ENCODE data around the gene ANKRD33B.
"Not testable (repeated sequence)": the region's sequence is repeated elsewhere in the genome, so short reads cannot be mapped to it uniquely, and the experiment has no call there.

ANKRD33B gene

DNA sequence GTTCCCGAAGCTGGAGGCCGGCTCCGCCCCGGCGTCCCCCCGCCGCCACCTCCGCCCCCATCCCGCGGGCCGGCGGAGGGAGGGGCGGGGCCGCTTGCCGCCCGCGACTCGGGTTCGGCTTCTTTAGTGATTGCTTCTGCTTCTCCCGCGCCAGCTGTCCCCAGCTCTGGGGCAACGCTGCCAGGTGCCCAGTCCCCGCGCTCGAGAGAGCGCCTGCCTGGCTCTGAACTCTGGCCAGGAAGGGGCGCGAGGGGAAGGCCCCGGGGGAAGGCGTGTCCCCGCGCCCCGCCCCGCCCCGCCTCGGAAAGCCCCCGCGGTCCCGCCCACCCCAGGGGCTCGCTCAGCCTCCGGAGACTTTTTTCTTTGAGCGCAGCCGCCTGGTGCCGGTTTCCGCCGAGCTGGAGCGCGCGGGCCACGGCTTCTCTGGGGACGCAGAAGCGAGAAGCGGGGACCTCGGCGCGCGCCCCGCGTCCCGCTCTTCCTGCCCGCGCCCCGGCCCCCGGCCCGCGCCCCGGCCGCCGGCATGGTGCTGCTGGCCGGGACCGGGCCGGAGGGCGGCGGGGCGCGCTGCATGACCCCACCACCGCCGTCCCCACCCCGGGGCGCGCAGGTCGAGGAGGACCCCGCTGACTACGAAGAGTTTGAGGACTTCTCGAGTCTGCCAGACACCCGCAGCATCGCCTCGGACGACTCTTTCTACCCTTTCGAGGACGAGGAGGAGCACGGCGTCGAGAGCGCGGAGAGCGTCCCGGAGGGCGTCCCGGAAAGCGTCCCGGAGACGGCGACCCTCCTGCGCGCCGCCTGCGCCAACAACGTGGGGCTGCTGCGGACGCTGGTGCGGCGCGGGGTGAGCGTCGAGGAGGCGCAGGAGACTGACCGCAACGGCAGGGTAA, at the start of gene ANKRD33B:
Gene ANKRD33B, plus strand, starts transcription at position 126 of the 893 bp plus-strand sequence. Its CDS starts 398 bp downstream, at position 524.
- TF ChIP-seq, protein P1, sequence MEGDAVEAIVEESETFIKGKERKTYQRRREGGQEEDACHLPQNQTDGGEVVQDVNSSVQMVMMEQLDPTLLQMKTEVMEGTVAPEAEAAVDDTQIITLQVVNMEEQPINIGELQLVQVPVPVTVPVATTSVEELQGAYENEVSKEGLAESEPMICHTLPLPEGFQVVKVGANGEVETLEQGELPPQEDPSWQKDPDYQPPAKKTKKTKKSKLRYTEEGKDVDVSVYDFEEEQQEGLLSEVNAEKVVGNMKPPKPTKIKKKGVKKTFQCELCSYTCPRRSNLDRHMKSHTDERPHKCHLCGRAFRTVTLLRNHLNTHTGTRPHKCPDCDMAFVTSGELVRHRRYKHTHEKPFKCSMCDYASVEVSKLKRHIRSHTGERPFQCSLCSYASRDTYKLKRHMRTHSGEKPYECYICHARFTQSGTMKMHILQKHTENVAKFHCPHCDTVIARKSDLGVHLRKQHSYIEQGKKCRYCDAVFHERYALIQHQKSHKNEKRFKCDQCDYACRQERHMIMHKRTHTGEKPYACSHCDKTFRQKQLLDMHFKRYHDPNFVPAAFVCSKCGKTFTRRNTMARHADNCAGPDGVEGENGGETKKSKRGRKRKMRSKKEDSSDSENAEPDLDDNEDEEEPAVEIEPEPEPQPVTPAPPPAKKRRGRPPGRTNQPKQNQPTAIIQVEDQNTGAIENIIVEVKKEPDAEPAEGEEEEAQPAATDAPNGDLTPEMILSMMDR (IDR thresholded peaks at IDR 0.05; ENCODE audit: control insufficient read depth, extremely low read depth, insufficient read depth) = no peak
- no peak for DNase-seq (ENCODE audit: low read depth)
- peak within 1 kb of the TSS; percentile 47 for H3K4me3 ChIP-seq (ENCODE audit: low read depth, low read length)

GRCh38 chr5:10514572-10514971, 49.3 kb upstream of the ANKRD33B start:
- not testable (repeated sequence) for DNase-seq (ENCODE audit: low read depth); H3K4me3 ChIP-seq (ENCODE audit: low read depth, low read length)

GRCh38 chr5:10515492-10515891, 48.4 kb upstream of the ANKRD33B start:
- TF ChIP-seq, protein P1 (IDR thresholded peaks at IDR 0.05; ENCODE audit: control insufficient read depth, extremely low read depth, insufficient read depth) = no peak
- H3K4me3 ChIP-seq (ENCODE audit: low read depth, low read length) = no peak overlapping the region
- DNase-seq (ENCODE audit: low read depth) = no peak

DNA sequence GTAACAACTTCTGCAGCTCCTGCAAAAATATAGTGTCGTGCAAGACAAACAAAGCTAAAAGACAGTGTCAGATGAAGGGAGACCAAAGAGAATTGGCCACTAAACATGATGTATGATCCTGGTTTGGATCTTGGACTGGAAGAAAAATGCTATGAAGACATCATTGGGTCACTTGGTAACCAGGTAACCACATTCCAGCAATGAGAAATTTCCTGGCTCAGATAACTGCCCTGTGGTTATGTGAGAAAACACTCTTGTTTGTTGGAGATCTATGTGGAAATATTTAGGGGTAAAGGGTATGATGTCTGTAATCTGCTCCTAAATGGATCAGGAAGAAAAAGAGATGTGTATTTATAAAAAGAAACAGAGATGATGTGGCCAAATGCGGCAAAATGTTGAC, 45.5 kb upstream of the ANKRD33B start:
- TF ChIP-seq, protein P1 (IDR thresholded peaks at IDR 0.05; ENCODE audit: control insufficient read depth, extremely low read depth, insufficient read depth) = no peak
- H3K4me3 ChIP-seq (ENCODE audit: low read depth, low read length) = no peak overlapping the region
- no peak for DNase-seq (ENCODE audit: low read depth)

DNA sequence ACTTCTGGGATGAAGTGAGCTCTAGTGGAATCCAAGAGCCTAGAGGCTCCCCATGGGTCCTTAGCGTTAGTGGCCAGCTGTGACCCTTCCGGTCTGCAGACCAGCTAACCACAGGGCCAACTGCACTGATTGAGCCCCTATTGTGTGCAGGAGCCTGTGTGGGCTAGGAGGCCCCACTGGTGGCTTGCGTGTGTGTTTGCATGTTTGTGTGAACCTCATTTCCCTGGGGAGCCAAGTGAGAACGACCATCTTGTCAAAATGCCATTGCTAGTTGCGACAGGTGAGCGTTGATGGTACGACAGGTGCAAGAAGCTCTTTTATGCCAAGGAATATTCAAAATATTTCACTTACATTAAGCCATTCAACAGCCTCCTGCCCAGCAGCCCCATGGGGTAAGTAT, 44.1 kb upstream of the ANKRD33B start:
- no peak for DNase-seq (ENCODE audit: low read depth)
- no peak overlapping the region for H3K4me3 ChIP-seq (ENCODE audit: low read depth, low read length)
- TF ChIP-seq, protein P1 (IDR thresholded peaks at IDR 0.05; ENCODE audit: control insufficient read depth, extremely low read depth, insufficient read depth) = no peak

DNA sequence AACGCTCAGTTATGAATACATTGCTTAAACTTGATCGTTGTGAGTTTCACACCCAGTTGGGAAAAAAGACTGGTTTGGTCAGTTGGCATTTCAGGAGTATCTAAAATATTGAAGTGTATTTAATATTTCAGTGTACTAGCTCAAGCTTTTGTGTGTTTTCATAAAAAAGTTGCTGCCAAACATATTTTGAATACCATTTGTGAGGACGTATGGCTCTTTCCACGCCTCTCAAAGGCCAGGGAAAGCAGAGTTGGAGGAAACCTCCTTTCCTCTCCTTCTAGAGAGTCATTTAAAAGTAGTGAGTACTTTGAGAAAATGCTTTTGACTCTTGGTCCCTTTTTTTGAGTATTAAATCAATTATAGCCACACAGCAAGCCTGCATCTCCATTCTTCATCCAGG, 43.2 kb upstream of the ANKRD33B start:
- DNase-seq (ENCODE audit: low read depth) = no peak
- H3K4me3 ChIP-seq (ENCODE audit: low read depth, low read length) = no peak overlapping the region
- TF ChIP-seq, protein P1 (IDR thresholded peaks at IDR 0.05; ENCODE audit: control insufficient read depth, extremely low read depth, insufficient read depth) = no peak

DNA sequence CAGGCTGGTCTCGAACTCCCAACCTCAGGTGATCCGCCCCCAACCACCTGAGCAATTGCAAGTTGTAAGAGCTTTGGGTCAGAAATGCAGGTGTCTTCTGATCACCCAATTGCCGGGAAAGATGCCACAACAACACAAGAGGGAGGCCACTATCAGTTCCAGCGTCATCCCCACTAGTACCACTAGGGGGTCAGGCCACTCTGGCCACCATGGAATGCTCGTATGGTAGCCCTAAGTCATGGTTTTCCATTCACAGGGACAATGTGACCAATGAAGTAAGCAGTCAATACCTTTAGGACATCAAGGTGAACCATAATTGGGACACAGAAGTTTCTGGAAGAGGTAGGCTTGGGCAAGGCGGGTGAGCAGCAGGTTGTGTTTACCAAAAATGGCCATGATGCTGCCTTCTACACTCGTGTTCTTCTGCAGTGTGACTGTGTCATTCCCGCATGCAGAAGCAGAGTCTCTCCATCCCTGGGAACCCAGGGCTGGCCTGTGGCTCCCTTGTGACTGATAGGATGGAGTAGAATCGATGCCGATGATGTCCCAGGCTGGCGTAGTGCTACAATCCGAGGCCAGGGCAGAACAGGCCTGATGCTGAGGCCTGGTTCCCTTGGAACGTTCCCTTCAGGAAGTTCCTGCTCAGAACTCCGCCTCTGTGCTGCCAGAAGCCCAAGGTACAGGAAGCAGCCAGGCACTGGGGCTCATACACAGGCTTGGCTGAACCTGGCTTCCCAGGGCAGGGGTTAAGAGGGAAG, 42.2 kb upstream of the ANKRD33B start:
- H3K4me3 ChIP-seq (ENCODE audit: low read depth, low read length) = no peak overlapping the region
- TF ChIP-seq, protein P1 (IDR thresholded peaks at IDR 0.05; ENCODE audit: control insufficient read depth, extremely low read depth, insufficient read depth) = no peak
- DNase-seq (ENCODE audit: low read depth) = no peak

All from LNCaP clone FGC (cell line).